ENCODE data around the gene CEP162. TPM values are rescaled to one million over a fixed set of nuclear protein-coding genes. Genes with fewer than 3 reads are reported as not detected.

The CEP162 gene
- total and polyA plus RNA-seq, 2 of the 8 experiments (the other 6 are each of a cell fraction or from before 2014, with no cell fraction given) = 1.3 to 10.6 TPM

DNA sequence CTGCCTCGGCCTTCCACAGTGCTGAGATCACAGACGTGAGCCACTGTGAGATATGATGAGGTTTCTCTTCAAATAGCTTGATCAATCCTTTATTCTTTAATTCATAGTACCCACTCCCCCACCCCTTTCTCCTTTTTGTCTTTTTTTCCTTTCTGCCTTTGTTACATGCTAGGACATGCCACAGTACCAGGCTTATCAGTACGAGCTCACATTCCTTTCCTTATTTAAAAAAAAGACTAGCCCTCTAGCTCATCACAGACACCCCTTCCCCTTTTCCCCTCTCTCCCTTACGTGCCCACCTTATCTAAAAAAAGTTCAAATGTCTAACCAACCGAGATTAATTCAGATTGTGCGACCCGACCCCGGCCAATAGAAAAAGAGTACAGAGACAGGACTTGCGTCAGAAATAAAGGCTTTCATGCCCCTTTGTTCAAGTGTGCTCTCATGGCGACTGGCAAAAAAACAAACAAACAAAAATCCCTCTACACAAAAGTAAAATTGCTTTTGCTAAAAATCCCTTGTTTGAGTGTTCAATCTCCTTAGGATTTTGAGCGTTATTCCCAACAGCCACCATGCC is 144.7 kb downstream of the CEP162 start:
- no peak overlapping the region for H4K8ac ChIP-seq (ENCODE audit: extremely low read depth, insufficient read depth, low read length)
- no peak overlapping the region for H3K14ac ChIP-seq (ENCODE audit: insufficient read length)
- no peak overlapping the region for H3K4ac ChIP-seq (replicated peaks; ENCODE audit: insufficient read length, low read depth, low read length)
- H4K5ac ChIP-seq (ENCODE audit: insufficient read length, low read depth, low read length) = no peak overlapping the region
- H3K4me2 ChIP-seq (ENCODE audit: insufficient read depth in 1 of 2, low read depth in 2 of 2, low read length in 2 of 2) = no peak overlapping the region
- H2BK120ac ChIP-seq (replicated peaks; ENCODE audit: low read depth, low read length) = peak overlapping the region; percentile 41
- no peaks in the 10 kb centered on the region for H3K36me3 ChIP-seq (ENCODE audit: control insufficient read depth in 2 of 4, insufficient read depth in 4 of 4, low read length in 3 of 4)
- WGBS, 2 experiments (ENCODE audit: extremely low coverage in 1 of 2, insufficient coverage in 1 of 2, insufficient read length in 1 of 2, insufficient replicate concordance in 2 of 2, low coverage in 1 of 2, low lambda C conversion rate in 2 of 2, missing lambda C conversion rate in 1 of 2) = 80% methylated on average over 11 of the region's 11 CpGs; no CpG with 5 or more reads in 1 of the 2 experiments
- peak overlapping the region; percentile 85; the same call in 1 of the 2 replicates for H2AFZ ChIP-seq (ENCODE audit: low read length)
- peaks cover 0 to 14% (median under 1%) of the 10 kb centered on the region in 4 experiments; a peak in 4 of 7 replicates for H3K4me1 ChIP-seq (replicated peaks in 1 of 4; ENCODE audit: control insufficient read depth in 3 of 4, insufficient read depth in 4 of 4, low read length in 3 of 4)
- POLR2A ChIA-PET (ENCODE audit: partially characterized antibody) = no interaction called here
- CTCF ChIA-PET (ENCODE audit: partially characterized antibody) = no interaction called here
- no peak overlapping the region for H2BK20ac ChIP-seq (ENCODE audit: low read length)
- peak; percentile 19 for FAIRE-seq
- no peaks in the 10 kb centered on the region for H3K79me1 ChIP-seq (ENCODE audit: low read depth, low read length)
- H3K9me3 ChIP-seq (ENCODE audit: insufficient read depth in 2 of 2, low read depth in 1 of 2, low read length in 1 of 2) = no peaks in the 10 kb centered on the region
- 0 out of 2 replicates have a peak overlapping the region, but pooled peaks have one; percentile 66 for H2BK5ac ChIP-seq (ENCODE audit: low read depth, low read length)
- H3K27ac ChIP-seq (ENCODE audit: low read depth, low read length) = peak overlapping the region; percentile 26; the same call in 1 of the 2 replicates
- H3K23ac ChIP-seq (ENCODE audit: insufficient read length) = no peak overlapping the region
- peaks cover 3% of the 10 kb centered on the region; the same call in 1 of the 2 replicates for H3K23me2 ChIP-seq (ENCODE audit: low read depth, low read length)
- no peak overlapping the region for H2BK15ac ChIP-seq (ENCODE audit: low read length)
- H3K18ac ChIP-seq (ENCODE audit: extremely low read depth, low read length) = 0 out of 2 replicates have a peak overlapping the region, but pooled peaks have one; percentile 9
- no peak overlapping the region for H4K91ac ChIP-seq (replicated peaks; ENCODE audit: insufficient read length, low read length)
- no peak for TF ChIP-seq CBX8 (IDR thresholded peaks at IDR 0.05; ENCODE audit: borderline replicate concordance, low read depth, low read length)
- TF ChIP-seq CEBPB (IDR thresholded peaks at IDR 0.05; ENCODE audit: low read depth, low read length) = 0 out of 2 replicates have a peak, but pooled peaks have one; percentile 51
- no peak overlapping the region; the same call in 1 of the 2 replicates for H2AK5ac ChIP-seq (ENCODE audit: low read depth, low read length)
- no peaks in the 10 kb centered on the region for H3K27me3 ChIP-seq (replicated peaks in 1 of 4; ENCODE audit: control insufficient read depth in 3 of 4, extremely low read depth in 1 of 4, insufficient read depth in 3 of 4, low read length in 3 of 4)
- peak overlapping the region; percentile 88; the same call in 1 of the 2 replicates for H2BK12ac ChIP-seq (ENCODE audit: low read depth, low read length)
- no peak overlapping the region for H3K56ac ChIP-seq (replicated peaks; ENCODE audit: insufficient read length, low read depth, low read length)
- no peaks in the 10 kb centered on the region for H3K79me2 ChIP-seq (ENCODE audit: control insufficient read depth in 1 of 2, insufficient read depth in 2 of 2, low read length in 2 of 2)
- no peak for DNase-seq (ENCODE audit: low read depth in 1 of 2, low spot score in 2 of 2)
- H3K4me3 ChIP-seq (ENCODE audit: extremely low read depth in 1 of 4, insufficient read depth in 2 of 4, low read depth in 3 of 4, low read length in 4 of 4) = no peak overlapping the region
- H3K9ac ChIP-seq (replicated peaks in 1 of 4; ENCODE audit: extremely low read depth in 1 of 4, low read depth in 3 of 4, low read length in 3 of 4) = no peak overlapping the region
- no peaks in the 10 kb centered on the region for H4K20me1 ChIP-seq (replicated peaks in 1 of 2; ENCODE audit: control insufficient read depth in 1 of 2, insufficient read depth in 2 of 2, low read length in 2 of 2)

All from H1 (cell line).